ENCODE measurements around the gene AKR1D1.
"Not testable (repeated sequence)": the region's sequence is repeated elsewhere in the genome, so short reads cannot be mapped to it uniquely, and the experiment has no call there.

AKR1D1 gene

DNA sequence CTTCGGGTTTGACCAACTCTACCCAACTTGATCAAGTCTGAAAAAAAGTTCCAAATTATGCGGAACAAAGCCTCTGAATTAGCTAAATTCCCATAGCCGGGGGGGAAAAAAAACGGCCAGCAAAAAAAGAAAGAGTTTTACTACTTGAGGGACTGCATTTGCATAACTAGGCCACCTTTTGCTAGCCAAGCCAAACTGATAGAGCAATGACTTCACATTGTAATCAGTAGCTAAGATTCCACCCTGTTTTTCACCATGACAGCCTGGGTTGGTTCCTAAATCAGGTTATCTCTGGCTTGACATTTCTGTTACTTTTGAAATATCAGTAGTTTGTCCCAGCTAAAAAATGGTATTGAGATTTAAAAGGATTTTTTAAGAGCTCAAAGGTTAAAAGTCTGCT lies 43.0 kb upstream of the AKR1D1 start:
- TF ChIP-seq CTCF (IDR thresholded peaks at IDR 0.05; ENCODE audit: borderline replicate concordance, insufficient read depth, low read depth, low read length), result no peak

DNA sequence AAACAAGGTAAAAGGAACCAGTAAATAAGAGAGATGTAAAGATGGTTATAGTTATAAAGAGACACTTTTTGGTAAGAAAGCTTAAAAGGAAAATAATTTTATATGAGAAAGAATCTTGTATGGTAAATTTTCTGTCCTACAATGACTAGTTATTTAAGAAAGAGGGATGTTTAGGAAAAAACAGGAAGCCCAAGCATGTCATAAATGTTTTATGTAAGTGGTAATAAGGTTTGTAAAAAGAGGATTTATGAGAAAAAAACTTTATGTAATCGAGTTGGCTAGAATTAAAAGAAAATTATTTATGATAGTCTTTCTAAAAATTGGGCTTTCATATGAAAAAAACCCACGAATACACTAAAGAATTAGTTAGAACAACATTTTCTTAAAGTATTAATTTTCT lies 40.1 kb upstream of the AKR1D1 start:
- TF ChIP-seq CTCF (IDR thresholded peaks at IDR 0.05; ENCODE audit: borderline replicate concordance, insufficient read depth, low read depth, low read length), result no peak
- no peak overlapping the region for H3K4me3 ChIP-seq (ENCODE audit: low read depth, low read length)

More for the DNA sequence above, 43.0 kb upstream of the AKR1D1 start:
- no peak overlapping the region for H3K4me3 ChIP-seq (ENCODE audit: low read depth, low read length)

DNA sequence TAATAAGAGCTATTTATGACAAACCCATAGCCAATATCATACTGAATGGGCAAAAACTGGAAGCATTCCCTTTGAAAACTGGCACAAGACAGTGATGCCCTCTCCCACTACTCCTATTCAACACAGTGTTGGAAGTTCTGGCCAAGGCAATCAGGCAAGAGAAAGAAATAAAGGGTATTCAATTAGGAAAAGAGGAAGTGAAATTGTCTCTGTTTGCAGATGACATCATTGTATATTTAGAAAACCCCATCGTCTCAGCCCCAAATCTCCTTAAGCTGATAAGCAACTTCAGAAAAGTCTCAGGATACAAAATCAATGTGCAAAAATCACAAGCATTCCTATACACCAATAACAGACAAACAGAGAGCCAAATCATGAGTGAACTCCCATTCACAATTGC lies 36.2 kb upstream of the AKR1D1 start:
- H3K4me3 ChIP-seq (ENCODE audit: low read depth, low read length), result not testable (repeated sequence)

DNA sequence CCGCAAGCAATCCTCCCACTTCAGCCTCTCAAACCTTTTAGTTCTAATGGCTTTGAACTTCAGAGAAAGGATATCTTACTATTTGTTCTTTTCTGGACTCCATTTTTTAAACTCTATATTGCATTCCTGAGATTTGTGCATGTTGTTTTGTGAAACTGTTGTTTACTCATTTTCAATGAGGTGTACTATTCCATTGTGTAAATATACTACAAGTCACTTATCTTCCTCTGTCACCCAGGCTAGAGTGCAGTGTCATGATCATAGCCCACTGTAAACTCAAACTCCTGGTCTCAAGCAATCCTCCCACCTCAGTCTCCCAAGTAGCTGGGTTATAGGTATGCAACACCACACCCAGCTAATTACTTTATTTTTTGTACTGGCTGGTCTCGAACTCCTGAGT lies 31.4 kb upstream of the AKR1D1 start:
- TF ChIP-seq CTCF (IDR thresholded peaks at IDR 0.05; ENCODE audit: borderline replicate concordance, insufficient read depth, low read depth, low read length), result no peak
- no peak overlapping the region for H3K4me3 ChIP-seq (ENCODE audit: low read depth, low read length)

- no peak for TF ChIP-seq CTCF (IDR thresholded peaks at IDR 0.05; ENCODE audit: borderline replicate concordance, insufficient read depth, low read depth, low read length)
- H3K4me3 ChIP-seq (ENCODE audit: low read depth, low read length), result no peak overlapping the region
Observed at GRCh38 chr7:138047907-138048306, 28.4 kb upstream of the AKR1D1 start.

- no peak for TF ChIP-seq CTCF (IDR thresholded peaks at IDR 0.05; ENCODE audit: borderline replicate concordance, insufficient read depth, low read depth, low read length)
Observed at GRCh38 chr7:138049505-138050116, 26.6 kb upstream of the AKR1D1 start.

GRCh38 chr7:138051712-138052247 lies 24.5 kb upstream of the AKR1D1 start:
- not testable (repeated sequence) for H3K4me3 ChIP-seq (ENCODE audit: low read depth, low read length)

More at GRCh38 chr7:138049505-138050116, 26.6 kb upstream of the AKR1D1 start:
- H3K4me3 ChIP-seq (ENCODE audit: low read depth, low read length), result no peak overlapping the region

DNA sequence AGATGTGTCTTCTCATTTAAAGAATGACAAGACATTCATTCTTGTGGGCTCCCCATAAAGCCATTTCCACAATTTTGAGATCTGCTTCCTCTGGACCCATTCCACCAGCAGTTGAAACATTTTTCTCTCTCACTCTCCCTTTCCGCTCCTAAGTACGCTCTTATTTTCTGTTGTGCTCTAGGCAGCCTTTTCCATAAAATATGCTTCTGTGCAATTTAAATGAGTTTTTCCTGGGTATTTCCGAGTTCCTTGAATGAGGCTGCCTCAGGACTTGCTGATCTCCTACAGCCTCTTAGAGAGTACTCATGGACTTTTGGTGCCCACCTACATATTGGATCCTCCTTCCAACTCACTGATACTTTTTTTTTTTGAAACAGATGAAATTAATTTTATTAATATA lies 23.6 kb upstream of the AKR1D1 start:
- no peak for TF ChIP-seq CTCF (IDR thresholded peaks at IDR 0.05; ENCODE audit: borderline replicate concordance, insufficient read depth, low read depth, low read length)
- no peak overlapping the region for H3K4me3 ChIP-seq (ENCODE audit: low read depth, low read length)

GRCh38 chr7:138055698-138056097 lies 20.6 kb upstream of the AKR1D1 start:
- H3K4me3 ChIP-seq (ENCODE audit: low read depth, low read length), result not testable (repeated sequence)

All from GM12875 (cell line).